Right lung (tissue), 5 donors: ENCODE data around the gene ZNF583. TPM values are rescaled to one million over a fixed set of nuclear protein-coding genes. Genes with fewer than 3 reads are reported as not detected.

ENCODE experiments used
- DNase-seq, 2 donors: peaks; one replicate each; pipeline ENCODE4 v3.0.0-alpha.2; 2013
- polyA plus RNA-seq, 5 donors: library from polyadenylated mRNA; unstranded; fragments of 120-200 nt; gene quantifications; one replicate each; pipeline versions ENCODE4 v1.2.1 to v1.2.3, GENCODE V29; 2013; ENCODE audit warnings: inconsistent platforms in 1 of 5, low replicate concordance in 1 of 5; ENCODE audit not compliant: insufficient read length in 5 of 5, insufficient read depth in 1 of 5

The ZNF583 gene
- polyA plus RNA-seq, 5 donors = 9.1 to 16.3 (median 9.9) TPM

- DNase-seq = no peak
Measured at GRCh38 chr19:56423985-56424353, 19.8 kb downstream of the ZNF583 start.

- no peak for DNase-seq
Measured at GRCh38 chr19:56441206-56441792, 37.2 kb downstream of the ZNF583 start.

GRCh38 chr19:56474308-56474707 lies 70.2 kb downstream of the ZNF583 start:
- no peak for DNase-seq

DNA sequence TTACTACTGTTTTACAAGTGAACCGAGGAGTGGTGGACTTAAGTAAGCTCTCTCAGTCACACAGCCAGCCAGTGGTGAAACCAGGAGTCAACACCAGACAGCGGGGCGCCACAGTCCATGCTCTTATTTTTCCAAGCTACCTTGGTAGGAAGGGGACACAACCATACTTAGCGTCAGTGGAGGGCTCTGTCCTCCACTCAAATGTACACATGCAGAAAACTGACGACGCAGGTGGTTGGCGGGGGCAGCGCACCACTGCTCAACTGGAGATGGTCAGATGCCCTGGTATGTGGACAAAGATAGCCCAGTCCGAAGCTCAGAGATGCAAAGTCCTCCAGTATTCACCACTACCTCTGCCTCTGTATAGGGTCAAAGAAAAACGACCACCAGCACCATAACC lies 72.0 kb downstream of the ZNF583 start:
- no peak for DNase-seq

Other genes with a start within 250 kb of the ZNF583 start
- not detected for gene GALP, start 228.3 kb upstream of the ZNF583 start, polyA plus RNA-seq
- gene ZSCAN5B, start 206.5 kb upstream of the ZNF583 start, polyA plus RNA-seq = under 1 TPM in 2 of 5 donors, not detected in 3; 0.09 to 0.13 TPM
- not detected for gene ZSCAN5C, start 202.1 kb upstream of the ZNF583 start, polyA plus RNA-seq
- gene EDDM13, start 131.6 kb upstream of the ZNF583 start, polyA plus RNA-seq = 1 to 10 TPM; 1.9 to 4.4 (median 3.5) TPM
- gene ZSCAN5A, start 89.5 kb upstream of the ZNF583 start, polyA plus RNA-seq = 10 to 100 TPM; 13.6 to 16.6 (median 15.2) TPM
- 10 to 100 TPM in 3 of 5 donors, 1 to 10 TPM in 2; 6.7 to 12.2 (median 10.2) TPM for gene ZNF582, start 10.8 kb upstream of the ZNF583 start, polyA plus RNA-seq
- 10 to 100 TPM; 10.9 to 21.3 (median 18.7) TPM for gene ZNF667, start 73.0 kb downstream of the ZNF583 start, polyA plus RNA-seq
- 10 to 100 TPM; 16.2 to 48.0 (median 39.0) TPM for gene ZNF471, start 103.5 kb downstream of the ZNF583 start, polyA plus RNA-seq
- gene ZFP28, start 134.6 kb downstream of the ZNF583 start, polyA plus RNA-seq = 10 to 100 TPM in 4 of 5 donors, 1 to 10 TPM in 1; 9.7 to 17.6 (median 15.3) TPM
- gene ZNF470, start 163.1 kb downstream of the ZNF583 start, polyA plus RNA-seq = 1 to 10 TPM; 7.9 to 9.0 (median 8.1) TPM
- 1 to 10 TPM; 6.6 to 8.7 (median 8.3) TPM for gene ZNF71, start 191.0 kb downstream of the ZNF583 start, polyA plus RNA-seq
- gene SMIM17, start 238.8 kb downstream of the ZNF583 start, polyA plus RNA-seq = 1 to 10 TPM; 1.8 to 4.8 (median 3.1) TPM